Activated CD4-positive, alpha-beta T cell treated with anti-CD3 and anti-CD28 coated beads for 1 hour (primary cell): ENCODE measurements around the gene PBX4.
"Not testable (repeated sequence)": the region's sequence is repeated elsewhere in the genome, so short reads cannot be mapped to it uniquely, and the experiment has no call there.

ENCODE experiments used
- DNase-seq: peaks from one replicate; pipeline ENCODE4 v3.0.0-alpha.2; 2020

PBX4 gene, protein sequence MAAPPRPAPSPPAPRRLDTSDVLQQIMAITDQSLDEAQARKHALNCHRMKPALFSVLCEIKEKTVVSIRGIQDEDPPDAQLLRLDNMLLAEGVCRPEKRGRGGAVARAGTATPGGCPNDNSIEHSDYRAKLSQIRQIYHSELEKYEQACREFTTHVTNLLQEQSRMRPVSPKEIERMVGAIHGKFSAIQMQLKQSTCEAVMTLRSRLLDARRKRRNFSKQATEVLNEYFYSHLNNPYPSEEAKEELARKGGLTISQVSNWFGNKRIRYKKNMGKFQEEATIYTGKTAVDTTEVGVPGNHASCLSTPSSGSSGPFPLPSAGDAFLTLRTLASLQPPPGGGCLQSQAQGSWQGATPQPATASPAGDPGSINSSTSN

DNA sequence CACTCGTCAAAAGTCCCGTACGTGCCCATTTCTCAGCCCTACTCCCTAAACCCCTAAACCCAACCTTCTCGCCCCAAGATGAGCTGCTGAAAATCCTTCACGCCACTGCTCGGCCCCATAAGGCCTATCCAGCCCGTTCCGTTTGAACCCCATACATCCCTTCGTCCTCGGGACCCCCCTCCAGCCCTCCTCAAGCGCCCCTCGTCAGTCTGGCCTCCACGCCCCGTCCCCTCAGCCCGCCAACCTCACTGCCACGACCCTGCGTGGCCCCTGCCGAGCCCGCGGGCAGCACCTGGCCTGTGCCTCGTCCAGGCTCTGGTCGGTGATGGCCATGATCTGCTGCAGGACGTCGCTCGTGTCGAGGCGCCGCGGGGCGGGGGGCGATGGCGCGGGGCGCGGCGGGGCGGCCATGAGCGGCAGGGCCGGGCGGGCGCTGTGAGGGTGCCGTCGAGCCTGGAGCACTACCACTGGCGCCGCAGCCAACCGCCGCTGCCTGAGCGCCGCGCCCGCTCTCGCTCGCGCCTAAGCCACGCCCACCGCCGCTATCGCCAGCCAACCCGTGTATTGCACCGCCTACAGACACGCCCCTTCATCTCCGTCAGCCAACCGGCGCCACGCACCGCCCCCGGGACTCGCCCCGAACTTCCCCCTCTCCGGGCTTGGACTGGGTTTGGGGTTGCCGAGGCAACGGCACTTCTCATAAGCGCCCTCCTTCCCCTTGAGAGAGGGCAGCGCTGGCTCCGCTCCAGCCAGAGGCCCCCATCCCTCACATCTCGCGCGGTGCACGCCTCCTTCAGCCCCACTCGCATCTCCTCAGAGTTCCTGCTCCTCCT lies at the start of gene PBX4:
PBX4 (minus strand) TSS at position 469 of the 833 bp plus-strand sequence; CDS start at position 411, 58 bp downstream.
- DNase-seq = peak; percentile 99

DNA sequence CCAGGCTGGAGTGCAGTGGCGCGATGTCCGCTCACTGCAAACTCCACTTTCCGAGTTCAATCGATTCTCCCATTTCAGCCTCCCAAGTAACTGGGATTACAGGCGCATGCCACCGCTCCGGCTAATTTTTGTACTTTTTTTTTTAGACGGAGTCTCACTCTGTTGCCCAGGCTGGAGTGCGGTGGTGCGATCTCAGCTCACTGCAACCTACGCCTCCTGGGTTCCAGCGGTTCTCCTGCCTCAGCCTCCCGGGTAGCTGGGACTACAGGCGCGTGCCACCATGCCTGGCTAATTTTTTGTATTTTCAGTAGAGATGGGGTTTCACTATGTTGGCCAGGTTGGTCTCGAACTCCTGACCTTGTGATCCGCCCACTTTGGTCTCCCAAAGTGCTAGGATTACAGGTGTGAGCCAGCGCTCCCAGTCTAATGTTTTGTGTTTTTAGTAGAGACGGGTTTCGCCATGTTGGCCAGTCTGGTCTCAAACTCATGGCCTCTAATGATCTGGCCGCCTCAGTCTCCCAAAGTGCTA lies 47.0 kb upstream of the PBX4 start:
- DNase-seq = not testable (repeated sequence)

DNA sequence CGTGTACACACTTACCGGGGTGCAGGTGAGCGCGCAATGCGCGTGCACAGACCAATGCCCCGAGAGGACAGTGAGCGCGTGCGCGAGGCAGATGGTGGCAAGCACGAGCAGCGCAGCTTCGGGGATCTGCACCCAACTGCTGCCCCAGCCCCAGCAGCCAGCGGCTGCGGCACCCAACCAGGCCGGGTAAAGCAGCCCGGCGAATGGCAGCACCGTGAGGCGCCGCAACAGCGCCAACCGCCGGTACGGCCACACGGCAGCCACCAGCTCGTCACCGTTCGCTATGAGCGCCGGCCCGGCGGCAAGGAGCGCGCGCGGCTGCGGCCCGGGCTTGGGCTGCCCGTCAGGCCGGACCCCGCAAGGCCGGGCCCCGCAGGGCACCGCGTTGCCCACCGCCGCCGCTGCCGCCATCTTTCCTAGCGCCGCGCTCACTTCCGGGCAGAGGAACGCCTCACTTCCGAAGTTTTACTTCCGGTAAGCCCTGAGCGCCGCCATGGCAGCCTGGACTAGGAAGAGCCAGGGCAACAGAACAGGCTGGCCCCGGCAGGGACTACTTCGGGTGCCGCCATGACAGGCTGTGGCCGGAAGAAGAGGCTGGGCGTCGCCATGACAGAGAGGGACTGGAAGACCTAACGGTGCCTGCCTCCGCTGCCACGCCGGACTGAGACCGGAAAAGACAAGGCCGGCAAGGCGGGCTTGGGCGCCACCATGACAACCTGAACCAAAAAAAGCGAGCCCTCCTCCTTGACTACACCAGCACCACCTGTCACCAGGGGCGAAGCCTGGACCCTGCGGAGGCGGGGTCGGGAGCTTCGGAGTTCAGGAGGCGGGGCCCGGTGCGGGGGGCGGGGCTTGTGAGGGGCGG lies 45.0 kb upstream of the PBX4 start, which contains the start of gene ATP13A1:
ATP13A1 (minus strand) TSS at position 421 of the 865 bp plus-strand sequence; CDS start at position 411, 10 bp downstream.
- peak; percentile 93 for DNase-seq

DNA sequence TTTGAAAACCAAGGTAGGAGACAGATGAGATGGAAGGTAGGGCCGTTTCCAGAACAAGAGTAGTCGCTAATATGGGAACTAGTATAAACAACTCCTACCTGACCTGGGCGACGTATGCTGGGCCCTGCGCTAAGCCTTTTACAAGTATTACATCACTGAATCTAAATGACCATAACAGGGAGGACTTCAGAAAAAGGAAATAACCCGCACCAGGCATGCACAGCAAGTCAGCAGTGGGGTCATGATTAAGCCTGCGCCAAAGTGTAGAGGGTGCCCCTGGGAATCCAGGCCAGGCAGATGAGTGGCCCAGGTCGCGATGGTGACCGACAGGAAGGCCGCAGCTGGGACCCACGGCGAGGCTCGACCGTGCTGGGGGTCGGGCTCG lies 44.4 kb upstream of the PBX4 start:
- DNase-seq = no peak

DNA sequence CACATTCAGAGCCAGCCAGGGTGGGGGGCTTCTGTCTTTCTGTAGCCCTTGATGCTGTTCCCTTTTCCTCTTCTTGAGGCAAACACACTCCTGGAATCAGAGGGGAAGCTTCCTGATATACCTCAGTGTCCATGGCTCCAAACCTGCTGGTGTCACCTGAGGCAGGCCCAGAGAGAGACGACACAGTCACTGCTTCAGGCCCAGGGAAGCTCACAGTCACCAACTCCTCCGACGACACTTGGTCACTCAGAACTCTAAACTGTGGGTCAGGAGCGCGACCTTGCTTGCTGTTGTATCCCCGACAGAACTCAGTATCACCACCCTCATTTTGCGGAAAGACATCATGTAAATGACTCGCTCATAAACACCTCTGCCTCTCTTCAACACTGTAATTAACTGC lies 43.9 kb upstream of the PBX4 start:
- DNase-seq = no peak

DNA sequence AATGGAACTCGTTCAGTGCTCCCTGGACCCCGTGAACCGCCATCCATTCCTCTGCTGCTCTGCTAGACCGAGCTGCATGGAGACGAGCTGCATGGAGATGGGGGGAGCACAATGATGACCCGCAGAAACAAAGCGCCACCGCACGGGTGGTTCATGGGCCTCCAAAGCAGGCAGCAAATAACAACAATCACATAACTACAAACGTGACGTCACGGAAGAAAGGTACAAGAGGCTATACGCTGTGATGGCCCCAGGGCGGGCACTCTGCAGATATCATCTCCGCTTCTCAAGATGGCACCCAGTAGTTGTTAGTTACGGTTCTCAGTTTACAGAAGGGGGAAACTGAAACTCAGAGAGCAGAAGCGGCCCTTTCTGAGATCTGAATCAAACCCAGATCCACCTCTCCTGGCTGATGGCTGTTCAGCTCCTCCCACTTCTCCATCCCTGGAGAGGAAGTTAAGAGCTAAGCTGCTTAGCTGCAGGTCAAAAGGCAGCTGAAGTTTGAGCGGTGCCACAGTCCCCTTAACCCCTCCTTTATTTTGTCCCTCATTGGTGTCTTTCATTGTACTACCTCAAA lies 43.3 kb upstream of the PBX4 start:
- no peak for DNase-seq

DNA sequence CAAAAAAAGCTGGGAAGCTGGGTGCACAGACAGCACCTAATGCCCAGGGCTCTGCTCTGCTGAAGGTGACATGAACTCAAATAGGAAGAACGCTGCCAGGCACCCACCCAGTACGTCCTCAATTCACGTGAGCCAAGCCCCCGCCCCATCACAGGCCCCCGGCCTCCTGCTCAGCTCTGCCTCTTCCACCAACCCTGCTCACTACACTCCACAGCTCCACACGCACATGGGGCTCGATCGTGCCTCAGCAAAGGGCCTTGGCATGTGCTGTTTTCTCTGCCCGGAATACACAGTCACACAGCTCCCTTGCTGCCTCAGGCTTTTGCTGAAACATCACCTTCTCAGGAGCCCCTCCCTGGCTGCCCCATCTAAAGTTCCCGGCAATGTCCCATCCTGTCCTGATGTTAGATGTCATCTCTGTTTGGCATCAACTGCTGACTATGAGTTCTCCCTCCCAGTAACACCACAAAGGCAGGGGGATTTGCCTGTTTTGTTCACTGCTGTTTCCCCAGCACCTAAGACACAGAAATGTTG lies 42.7 kb upstream of the PBX4 start:
- no peak for DNase-seq

DNA sequence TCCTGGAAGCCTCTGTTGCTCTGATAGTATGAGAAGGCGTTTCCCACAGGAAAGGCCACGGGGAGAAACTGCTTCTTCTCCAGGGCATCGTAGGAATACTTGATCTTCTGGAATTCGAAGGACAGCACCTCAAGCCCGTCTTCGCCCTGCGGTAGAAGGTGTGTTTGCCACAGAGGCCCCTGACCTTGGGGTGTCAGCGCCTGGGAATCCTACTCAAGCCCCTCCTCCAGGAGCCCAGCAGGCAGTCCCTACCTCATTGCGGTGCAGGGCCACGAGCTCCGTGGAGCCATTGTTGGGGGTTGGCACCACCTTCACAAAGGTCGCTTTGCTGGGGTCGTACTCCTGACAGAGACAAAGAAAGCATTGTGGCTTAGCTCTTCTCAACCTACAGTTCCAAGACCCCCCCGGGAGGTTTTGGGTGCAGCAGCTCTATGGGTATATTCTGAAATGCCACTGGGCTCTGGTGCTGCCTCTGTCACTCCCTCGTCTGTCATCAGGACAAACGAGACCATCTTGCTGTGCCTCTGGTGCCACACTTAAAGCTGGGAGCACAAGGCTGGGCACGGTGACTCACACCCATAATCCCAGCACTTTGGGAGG lies 41.3 kb upstream of the PBX4 start:
- no peak for DNase-seq

DNA sequence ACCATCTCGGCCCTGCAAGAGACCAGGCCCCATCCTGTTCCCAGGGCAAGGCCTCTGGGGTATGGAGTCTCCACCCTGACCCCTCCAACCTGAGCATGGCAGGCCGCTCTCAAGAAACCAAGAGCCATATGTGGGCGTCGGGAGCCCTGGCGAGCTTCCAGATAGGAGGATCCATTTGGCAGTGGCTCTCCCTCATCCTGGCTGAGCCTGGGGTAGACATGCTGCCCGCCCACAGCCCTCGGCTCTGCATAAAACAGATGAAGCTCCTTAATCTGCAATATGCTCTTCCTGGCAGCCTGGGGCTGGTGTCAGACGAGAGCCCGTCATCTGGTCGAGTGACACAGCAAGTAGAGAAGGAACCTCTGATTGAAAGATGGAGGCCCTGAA lies 38.9 kb upstream of the PBX4 start:
- DNase-seq = no peak

DNA sequence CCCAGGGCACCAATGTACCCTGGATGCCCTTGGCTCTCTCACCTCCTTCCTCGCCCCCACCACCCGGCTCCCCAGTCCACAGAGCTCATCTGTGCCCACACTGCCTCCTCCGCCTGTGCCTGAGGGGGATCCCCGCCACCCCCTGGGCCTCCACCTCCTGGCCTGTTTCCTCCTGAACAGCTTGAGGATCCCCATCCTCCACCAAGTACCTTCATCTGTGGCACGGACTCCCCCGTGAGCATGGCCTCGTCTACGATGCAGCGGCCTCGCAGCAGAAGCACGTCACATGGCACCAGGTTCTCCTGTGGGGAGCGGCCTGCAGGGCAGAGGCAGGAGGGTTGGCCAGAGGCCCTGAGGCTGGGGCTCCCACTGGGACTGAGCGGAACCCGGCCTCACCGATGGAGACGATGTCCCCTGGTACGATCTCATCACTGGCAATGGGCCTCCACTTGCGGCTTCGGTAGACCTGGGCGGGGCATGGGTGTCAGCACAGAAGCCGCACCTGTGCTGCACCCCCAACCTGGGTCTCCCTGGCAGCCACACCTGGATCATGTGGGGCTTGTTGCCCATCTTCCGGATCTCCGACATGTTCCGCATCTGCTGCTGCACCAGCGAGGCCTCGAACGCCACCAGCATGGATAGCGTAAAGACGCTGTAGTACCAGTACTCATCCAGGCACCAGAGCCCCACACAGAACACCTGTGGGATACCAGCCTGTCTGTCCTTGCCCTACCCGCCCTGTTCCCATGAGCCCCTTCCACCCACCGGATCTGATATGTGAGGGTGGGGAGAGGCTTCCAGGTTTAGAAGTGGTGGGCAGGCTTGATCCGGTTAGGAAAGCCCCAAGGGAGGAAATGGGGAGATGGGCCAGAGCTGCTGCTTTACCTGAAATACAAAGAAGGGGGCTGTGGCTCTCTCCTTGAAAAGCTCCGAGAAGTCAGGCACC lies 38.2 kb upstream of the PBX4 start:
- DNase-seq = no peak

DNA sequence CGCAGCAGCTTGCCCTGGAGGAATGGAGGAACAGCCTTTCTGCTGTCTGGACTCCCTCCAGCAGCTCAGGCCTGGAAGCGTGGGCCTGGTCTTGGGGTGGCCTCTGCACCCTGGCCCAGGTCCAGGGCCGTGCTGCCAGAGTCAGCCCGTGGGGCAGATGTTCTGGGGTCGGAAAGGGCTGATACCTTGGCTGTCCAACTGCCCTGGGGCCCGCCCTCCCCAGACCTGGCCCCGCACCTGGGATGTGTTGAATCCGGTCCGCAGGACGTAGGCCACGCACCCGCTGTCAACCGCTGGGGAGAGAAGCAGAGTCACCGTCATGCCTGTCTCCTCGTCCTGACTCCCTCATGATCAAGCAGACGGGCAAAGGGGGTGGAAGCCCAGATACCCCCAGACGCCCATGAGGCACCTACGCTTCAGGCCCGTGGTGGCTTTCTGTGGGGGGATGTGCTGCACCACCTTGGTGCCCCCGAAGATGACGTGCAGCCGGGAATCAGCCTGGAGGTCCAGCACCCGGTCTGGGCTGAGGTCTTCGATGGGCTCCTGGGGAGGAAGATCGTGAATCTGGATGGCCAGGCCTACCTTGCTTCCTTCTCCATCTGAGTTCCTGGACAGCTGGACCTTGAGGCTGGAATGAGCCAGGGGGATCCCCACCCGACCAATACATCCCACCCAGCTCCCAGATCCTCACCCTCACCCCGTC lies 37.3 kb upstream of the PBX4 start:
- no peak for DNase-seq

DNA sequence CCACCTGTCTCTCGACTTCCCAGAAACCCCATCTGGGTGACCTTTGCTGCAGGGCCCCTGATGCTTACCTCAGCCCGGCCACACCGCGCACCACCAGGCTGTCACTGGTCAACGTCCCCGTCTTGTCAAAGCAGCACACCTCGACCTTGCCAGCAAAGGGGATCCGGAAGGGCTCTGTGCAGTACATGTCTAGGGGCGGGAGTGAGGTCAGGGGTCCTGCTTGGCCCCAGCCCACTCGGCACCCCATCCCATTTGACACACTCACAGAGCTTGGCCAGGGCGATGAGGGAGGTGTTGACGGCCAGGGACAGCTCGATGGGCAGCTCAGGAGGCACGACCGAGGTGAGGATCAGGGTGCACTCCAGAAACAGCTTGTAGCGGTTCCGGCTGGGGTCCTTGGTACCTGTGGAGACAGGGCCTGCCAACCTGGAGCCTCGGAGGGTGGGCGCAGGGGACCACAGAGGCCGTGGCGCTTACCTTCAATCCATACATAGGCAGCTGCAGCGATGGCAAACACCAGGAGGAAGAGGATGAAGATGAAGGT lies 36.6 kb upstream of the PBX4 start:
- no peak for DNase-seq

DNA sequence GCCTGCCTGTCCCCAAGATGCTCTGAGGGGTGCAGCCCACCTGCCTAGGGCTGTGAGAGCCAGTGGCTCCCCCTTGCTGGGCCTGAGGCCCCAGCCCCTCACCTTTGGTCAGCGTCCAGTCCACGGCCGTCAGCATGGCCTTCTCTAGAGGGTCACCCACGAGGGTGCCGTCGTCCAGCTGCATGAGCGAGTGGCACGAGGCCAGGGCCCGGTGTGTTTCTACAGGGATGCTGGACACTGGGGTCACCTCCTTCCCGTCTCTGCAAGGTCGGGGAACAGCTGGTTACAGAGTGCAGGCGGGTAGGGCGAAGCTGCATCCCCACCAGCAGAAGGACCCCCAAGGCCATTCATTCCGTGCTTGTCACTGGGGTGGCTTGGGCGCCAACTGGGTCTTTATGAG lies 36.0 kb upstream of the PBX4 start:
- no peak for DNase-seq

DNA sequence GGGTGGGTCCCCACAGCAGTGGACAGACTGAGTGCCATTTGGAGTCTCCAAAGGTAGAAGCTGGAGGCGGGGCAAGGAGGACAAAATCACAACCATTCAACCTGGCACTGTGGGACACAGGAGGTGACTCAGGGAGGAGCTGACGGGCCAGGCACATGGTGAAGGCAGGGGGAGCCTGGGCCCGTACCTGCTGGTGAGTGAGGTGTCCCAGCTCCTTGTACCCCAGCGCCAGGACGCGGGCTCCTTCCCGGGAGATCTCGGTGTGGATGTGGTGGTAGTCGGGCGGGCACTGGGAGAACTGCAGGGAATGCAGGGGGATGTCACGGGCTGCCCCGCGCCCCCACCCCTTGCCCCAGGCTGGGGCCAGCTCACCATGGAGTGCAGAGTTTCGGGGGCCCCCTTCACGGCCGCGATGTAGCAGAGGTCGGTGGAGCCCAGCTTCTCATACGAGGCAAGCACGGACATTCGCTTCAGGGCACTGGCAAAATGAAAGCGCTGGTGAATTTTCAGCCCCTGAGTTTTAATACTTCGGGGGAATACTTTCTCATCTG lies 35.2 kb upstream of the PBX4 start:
- DNase-seq = no peak

DNA sequence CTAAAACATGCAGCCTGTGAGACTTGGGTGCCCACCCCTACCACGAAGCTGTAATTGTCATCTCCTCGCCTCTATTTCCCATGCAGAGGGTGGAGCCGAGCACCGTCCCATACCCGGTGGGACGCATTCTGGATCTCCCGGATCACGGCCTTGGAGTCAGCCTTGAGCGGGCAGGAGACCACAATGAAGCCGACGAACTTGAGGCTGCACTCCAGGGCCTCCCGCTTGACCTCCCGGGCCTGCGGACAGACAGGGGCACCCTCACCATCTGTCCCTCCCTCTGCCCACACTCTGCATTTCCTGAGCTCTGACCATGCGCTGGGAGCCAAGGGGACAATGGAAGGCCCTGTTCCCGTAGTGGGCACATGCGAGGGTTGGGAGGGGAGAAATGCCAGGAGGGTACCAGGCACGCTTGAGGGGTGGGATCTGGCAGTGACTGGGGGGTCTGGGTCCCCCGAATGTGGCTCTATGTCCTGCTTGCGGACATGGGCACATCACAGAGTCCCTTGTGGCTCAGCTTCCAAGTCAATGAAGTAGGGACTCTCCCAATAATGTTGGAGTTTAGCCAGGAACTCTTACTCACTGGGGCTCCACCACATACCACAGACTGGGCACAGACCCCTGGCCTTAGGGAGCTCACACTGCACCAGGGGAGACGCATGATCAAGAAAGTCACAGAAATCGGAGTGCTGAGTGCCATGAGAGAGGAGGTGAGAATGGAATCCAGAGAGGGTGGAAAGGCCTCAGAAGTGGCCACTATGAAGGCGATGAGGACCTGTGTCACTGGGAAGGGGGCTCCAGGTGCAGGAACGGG lies 34.2 kb upstream of the PBX4 start:
- DNase-seq = no peak

DNA sequence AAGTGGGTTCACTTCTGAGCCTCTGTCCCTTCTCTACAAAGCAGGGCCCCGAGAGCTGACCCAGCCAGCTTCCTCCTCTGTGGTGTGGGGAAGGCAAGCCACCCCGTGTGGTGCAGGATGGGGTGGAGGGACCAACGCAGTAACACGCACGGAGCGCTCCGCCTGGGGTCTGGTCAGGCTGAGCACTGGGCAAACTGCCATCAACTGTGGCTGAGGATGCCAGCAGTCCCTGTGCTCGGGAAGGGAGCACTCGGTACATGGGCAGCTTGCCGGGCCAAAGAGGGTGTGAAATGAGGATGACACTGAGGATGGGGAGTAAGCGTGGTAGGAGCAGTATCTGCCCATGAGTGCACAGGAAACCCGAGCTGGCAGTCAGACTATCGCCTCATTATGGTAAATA lies 32.6 kb upstream of the PBX4 start:
- no peak for DNase-seq

DNA sequence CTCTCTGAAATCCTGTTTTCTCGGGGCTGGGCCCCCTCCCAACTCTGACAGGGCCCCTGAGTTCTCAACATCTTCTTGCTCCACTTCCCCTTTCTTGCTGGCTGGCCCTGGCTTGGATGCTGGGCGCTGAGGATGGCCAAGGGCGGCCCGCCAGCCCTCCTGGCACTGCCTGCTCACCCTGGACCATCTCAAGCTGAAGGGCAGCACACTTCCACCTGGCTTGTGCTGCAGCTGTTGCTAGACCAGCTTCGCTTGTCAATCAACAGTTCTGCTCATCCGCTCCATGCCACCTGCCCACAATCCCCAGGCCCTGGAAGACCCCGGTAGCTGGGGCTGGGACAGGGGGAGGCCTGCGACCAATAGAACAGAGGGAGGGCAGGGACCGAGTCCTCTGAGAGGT lies 31.8 kb upstream of the PBX4 start:
- no peak for DNase-seq

DNA sequence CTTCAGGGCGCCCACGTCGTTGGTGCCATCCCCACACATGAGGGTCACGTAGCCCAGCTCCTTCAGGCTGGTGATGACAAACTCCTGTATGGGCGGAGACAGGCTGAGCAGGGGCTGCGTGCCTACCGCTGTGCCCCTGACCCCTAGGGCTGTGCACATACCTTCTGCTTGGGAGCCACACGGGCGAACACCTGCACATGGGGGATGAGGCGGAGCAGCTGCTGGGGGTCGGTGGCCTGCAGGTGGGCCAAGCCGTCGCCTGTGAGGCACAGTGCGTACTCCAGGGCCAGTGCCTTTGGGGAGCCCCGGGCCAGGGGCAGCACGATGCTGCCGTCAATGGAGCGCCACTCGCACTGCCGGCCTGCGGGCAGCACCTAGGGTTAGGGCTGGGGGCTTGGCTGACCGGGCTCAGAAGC lies 31.1 kb upstream of the PBX4 start:
- DNase-seq = no peak
